Astrocyte of the cerebellum (primary cell): Measurements from ENCODE around the gene NEDD4.
"Not testable (repeated sequence)": the region's sequence is repeated elsewhere in the genome, so short reads cannot be mapped to it uniquely, and the experiment has no call there.

Experiments
- DNase-seq: peaks from one replicate; pipeline ENCODE4 v3.0.0-alpha.2; 2011; ENCODE audit warnings: low read depth
- H3K4me3 ChIP-seq: 2 replicates; pipeline ENCODE4 v1.5.1; 2011; ENCODE audit warnings: mild to moderate bottlenecking, low read depth, low read length, moderate library complexity
- in situ Hi-C: cut with HindIII; loops from 2 replicates; pipeline ENCODE4 v1.10.0; 2017; ENCODE audit warnings: low sequenced_read_pairs
- TF ChIP-seq, protein P1 (sequence below): IDR thresholded peaks from 2 replicates; pipeline ENCODE4 v1.5.1; 2012; ENCODE audit warnings: low read length, low read depth, moderate library complexity, mild to moderate bottlenecking; ENCODE audit errors: missing control alignments

NEDD4 gene

DNA sequence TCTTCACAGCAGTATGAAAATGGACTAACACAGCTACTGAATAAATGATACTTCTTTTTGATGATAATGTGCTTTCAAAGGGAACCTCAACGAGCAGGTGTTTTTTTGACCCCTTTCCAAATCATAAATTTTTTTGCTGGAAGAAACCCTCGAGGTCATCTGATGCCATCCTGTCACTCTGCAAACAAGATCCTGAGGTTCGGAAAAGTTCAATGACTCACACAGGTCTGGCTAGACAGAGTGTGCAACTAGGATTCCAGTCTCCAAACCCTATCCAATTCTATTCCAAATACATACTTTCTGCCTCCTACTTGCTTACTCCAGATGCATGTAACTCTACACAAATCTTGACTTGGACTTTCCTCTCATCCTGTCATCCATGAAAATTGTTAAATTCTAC, 124.7 kb downstream of the NEDD4 start:
- DNase-seq = no peak
- no peak overlapping the region for H3K4me3 ChIP-seq
- in situ Hi-C loops = no loop called here
- TF ChIP-seq, protein P1, sequence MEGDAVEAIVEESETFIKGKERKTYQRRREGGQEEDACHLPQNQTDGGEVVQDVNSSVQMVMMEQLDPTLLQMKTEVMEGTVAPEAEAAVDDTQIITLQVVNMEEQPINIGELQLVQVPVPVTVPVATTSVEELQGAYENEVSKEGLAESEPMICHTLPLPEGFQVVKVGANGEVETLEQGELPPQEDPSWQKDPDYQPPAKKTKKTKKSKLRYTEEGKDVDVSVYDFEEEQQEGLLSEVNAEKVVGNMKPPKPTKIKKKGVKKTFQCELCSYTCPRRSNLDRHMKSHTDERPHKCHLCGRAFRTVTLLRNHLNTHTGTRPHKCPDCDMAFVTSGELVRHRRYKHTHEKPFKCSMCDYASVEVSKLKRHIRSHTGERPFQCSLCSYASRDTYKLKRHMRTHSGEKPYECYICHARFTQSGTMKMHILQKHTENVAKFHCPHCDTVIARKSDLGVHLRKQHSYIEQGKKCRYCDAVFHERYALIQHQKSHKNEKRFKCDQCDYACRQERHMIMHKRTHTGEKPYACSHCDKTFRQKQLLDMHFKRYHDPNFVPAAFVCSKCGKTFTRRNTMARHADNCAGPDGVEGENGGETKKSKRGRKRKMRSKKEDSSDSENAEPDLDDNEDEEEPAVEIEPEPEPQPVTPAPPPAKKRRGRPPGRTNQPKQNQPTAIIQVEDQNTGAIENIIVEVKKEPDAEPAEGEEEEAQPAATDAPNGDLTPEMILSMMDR = no peak

- in situ Hi-C loops, DNase-seq, H3K4me3 ChIP-seq: not testable (repeated sequence)
Measured at GRCh38 chr15:55868291-55868690, 125.1 kb downstream of the NEDD4 start.

GRCh38 chr15:55863911-55864310, 129.5 kb downstream of the NEDD4 start:
- DNase-seq = no peak
- in situ Hi-C loops = no loop called here
- TF ChIP-seq, protein P1 = no peak
- no peak overlapping the region for H3K4me3 ChIP-seq

GRCh38 chr15:55861115-55861514, 132.3 kb downstream of the NEDD4 start:
- no peak for DNase-seq
- in situ Hi-C loops = no loop called here
- TF ChIP-seq, protein P1 = no peak
- H3K4me3 ChIP-seq = no peak overlapping the region

DNA sequence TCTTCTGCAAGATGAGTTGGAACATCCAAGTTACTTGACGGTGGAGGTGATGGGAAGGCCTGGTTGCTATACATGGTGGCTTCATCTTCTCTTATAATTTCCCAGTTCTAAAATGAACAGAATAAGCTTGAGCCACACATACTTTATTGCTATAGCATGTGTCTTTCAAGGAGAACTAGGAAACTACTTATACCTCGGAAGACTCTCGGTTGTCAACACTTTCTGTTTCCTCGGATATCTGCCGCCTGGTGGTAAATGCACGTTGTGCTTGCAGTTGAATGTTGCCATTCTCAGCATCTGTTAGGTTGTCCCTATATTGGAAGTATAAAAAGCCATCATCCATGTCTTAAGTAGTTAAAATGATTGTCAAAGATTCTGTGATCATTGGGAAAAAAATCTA, 132.9 kb downstream of the NEDD4 start:
- no peak overlapping the region for H3K4me3 ChIP-seq
- TF ChIP-seq, protein P1 = no peak
- in situ Hi-C loops = no loop called here
- no peak for DNase-seq

GRCh38 chr15:55859681-55860080, 133.7 kb downstream of the NEDD4 start:
- TF ChIP-seq, protein P1 = no peak
- no peak for DNase-seq
- no peak overlapping the region for H3K4me3 ChIP-seq
- in situ Hi-C loops = no loop called here

DNA sequence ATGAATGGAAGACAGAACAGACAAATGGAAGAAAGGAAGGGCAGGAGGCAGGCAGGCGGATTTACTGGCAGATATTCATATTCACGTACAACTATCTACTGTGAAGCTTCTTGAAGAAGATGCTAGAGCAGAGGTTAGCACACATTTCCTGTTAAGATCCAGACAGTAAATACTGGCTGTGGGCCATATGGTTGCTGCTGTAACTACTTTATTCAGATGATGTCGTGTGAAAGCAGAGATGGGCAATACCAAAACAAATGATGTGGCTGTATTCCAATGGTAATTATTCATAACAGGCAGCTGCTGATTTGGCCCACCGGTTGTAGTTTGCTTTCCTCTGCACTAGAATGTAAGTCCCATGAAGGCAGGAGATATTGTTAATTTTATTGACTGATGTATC, 134.8 kb downstream of the NEDD4 start:
- TF ChIP-seq, protein P1 = no peak
- DNase-seq = no peak
- in situ Hi-C loops = no loop called here

More for the DNA sequence above, 134.8 kb downstream of the NEDD4 start:
- no peak overlapping the region for H3K4me3 ChIP-seq
